HepG2 (cell line): ENCODE measurements around the gene TFAP2A.

Experiments used
- IRF1 ChIP-seq: sonication (generic); formaldehyde crosslinking; IDR thresholded peaks from 2 replicates; pipeline ENCODE4 v1.4.0; 2020; ENCODE audit warnings: low read depth, mild to moderate bottlenecking, missing genetic modification reagents
- NFATC3 ChIP-seq: sonication (generic); formaldehyde crosslinking; IDR thresholded peaks from 2 replicates; pipeline ENCODE4 v1.5.1; 2020; ENCODE audit warnings: mild to moderate bottlenecking, missing genetic modification reagents
- TF ChIP-seq, protein P1 (sequence below): sonication (generic); IDR thresholded peaks from 2 replicates; pipeline ENCODE4 v1.6.1; 2016; ENCODE audit warnings: low read depth, borderline replicate concordance

- no peak for TF ChIP-seq IRF1
- TF ChIP-seq, protein P1, sequence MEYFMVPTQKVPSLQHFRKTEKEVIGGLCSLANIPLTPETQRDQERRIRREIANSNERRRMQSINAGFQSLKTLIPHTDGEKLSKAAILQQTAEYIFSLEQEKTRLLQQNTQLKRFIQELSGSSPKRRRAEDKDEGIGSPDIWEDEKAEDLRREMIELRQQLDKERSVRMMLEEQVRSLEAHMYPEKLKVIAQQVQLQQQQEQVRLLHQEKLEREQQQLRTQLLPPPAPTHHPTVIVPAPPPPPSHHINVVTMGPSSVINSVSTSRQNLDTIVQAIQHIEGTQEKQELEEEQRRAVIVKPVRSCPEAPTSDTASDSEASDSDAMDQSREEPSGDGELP: no peak
- TF ChIP-seq NFATC3 (CRISPR knock-in tag): no peak
Observed at GRCh38 chr6:10404107-10404798, 10.6 kb downstream of the TFAP2A start.
